H1 (cell line): ENCODE measurements around the gene TUBGCP3. TPM values are rescaled to one million over a fixed set of nuclear protein-coding genes. Genes with fewer than 3 reads are reported as not detected.

Experiments
- BCL11A ChIP-seq, 2 experiments: IDR thresholded peaks; one replicate each; pipeline ENCODE4 v1.6.1; 2011; ENCODE audit warnings: low read depth in 2 of 2, low read length in 2 of 2, mild to moderate bottlenecking in 2 of 2
- GTF2F1 ChIP-seq: IDR thresholded peaks from 2 replicates; pipeline ENCODE4 v1.6.1; 2012; ENCODE audit warnings: low read depth, low read length, improper control_type of control experiment, borderline replicate concordance
- PHF8 ChIP-seq: fragments of 200-600 bp; sonication (generic); conservative IDR thresholded peaks from 2 replicates; pipeline ENCODE4 v1.7.1; 2012; ENCODE audit warnings: low read depth, mild to moderate bottlenecking, inconsistent platforms, low read length, moderate library complexity
- POU5F1 ChIP-seq: IDR thresholded peaks from 2 replicates; pipeline ENCODE4 v1.6.1; 2011; ENCODE audit warnings: low read depth, mild to moderate bottlenecking, low read length, moderate library complexity
- SIN3A ChIP-seq, 2 experiments: IDR thresholded peaks in 1 of 2; conservative IDR thresholded peaks in 1 of 2; 2 replicates each; pipeline ENCODE4 v1.6.1; 2011 to 2012; ENCODE audit warnings: low read length in 2 of 2, improper control_type of control experiment in 1 of 2, low read depth in 1 of 2, mild to moderate bottlenecking in 1 of 2
- SP4 ChIP-seq: IDR thresholded peaks from 2 replicates; pipeline ENCODE4 v1.6.1; 2012; ENCODE audit warnings: low read length, inconsistent platforms
- SUZ12 ChIP-seq: fragments of 200-600 bp; sonication (generic); IDR thresholded peaks from 2 replicates; pipeline ENCODE4 v1.6.1; 2012; ENCODE audit warnings: mild to moderate bottlenecking, inconsistent platforms, low read length, moderate library complexity, mixed read lengths
- polyA plus RNA-seq, 7 experiments: library from polyadenylated mRNA; depleted of rRNA in 3 of 7; stranded (reverse) in 5 of 7; unstranded in 2 of 7; fragments of >200 nt in 5 of 7; fragments of 200-250 nt in 2 of 7; gene quantifications; 1 replicate in 5 of 7; 2 replicates in 1 of 7; 4 replicates in 1 of 7; pipeline versions ENCODE4 v1.2.1 to v1.2.3, GENCODE V29; 2011 to 2013; ENCODE audit warnings: missing spikeins in 2 of 7, mixed read lengths in 2 of 7
- total RNA-seq: library from RNA; stranded (reverse); fragmentation: NEBNext Ultra II Directional; extraction: Animal tissue kit (Norgen Biotek cat#: 25700); gene quantifications from 2 replicates; pipeline ENCODE4 v1.2.1, GENCODE V29; 2021

TUBGCP3 gene
- total and polyA plus RNA-seq, 2 of the 8 experiments (the other 6 are each of a cell fraction or from before 2014, with no cell fraction given) = 27.0 to 31.7 TPM

DNA sequence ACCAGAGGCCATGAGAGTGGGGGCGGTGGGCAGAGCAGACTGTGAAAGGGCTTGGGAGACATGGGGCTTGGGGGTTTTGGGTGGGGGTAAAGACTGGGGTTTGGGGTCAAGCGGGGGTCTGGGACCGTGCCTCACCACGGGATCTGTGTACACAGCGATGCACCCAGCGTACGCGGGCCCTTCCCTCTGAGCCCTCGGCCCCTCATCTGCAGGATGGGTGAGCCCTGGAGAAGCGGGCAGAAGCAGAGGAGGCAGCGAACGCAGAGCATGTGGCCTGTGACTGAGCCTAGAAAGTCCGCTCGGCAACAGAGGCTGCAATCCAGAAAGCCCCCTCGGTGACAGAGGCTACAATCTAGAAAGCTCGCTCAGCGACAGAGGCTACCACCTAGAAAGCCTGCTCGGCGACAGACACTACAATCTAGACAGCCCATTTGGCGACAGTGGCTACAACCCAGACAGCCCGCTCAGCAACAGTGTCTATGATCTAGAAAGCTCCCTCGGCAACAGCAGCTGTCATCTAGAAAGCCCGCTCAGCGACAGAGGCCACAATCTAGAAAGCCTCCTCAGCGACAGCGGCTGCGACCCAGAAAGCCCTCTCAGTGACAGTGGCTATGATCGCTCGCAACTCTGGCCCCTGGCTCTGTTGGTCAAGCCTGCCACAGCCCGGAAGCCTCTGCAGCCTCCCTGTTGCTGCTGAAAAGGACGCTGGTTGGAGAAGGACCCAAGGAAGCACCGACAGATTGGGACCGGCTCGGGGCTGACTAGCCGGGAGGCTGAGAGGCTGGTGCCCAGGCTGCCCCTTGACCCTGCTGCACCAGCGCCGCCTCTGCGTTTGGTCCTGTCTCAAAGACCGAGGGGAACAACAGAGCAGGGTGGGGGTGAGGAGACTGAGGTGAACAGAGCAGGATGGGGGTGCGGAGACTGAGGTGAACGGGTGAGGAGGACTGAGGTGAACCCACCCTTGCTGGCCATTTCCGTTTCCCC lies 143.2 kb downstream of the TUBGCP3 start (continued):
- TF ChIP-seq SUZ12 = no peak
- no peak for TF ChIP-seq POU5F1
- TF ChIP-seq BCL11A (IDR thresholded peaks at IDR 0.05; ENCODE audit: low read depth in 2 of 2, low read length in 2 of 2) = no peak
- TF ChIP-seq PHF8 = no peak
- TF ChIP-seq SP4 = no peak
- no peak for TF ChIP-seq GTF2F1
- no peak for TF ChIP-seq SIN3A (conservative IDR thresholded peaks at IDR 0.05 in 1 of 2, IDR thresholded peaks at IDR 0.05 in 1 of 2; ENCODE audit: low read depth in 1 of 2, low read length in 2 of 2)
